Neural progenitor cell (in vitro differentiated cells): ENCODE results near the gene TMEM51.

ENCODE experiments used
- EZH2 ChIP-seq: fragments of 200-600 bp; sonication (generic); IDR thresholded peaks from 2 replicates; pipeline ENCODE4 v1.6.1; 2017; ENCODE audit warnings: antibody characterized with exemption, mild to moderate bottlenecking, moderate library complexity
- EZH2phosphoT487 ChIP-seq: fragments of 200-600 bp; sonication (generic); IDR thresholded peaks from 2 replicates; pipeline ENCODE4 v1.6.1; 2017; ENCODE audit warnings: antibody characterized with exemption
- TF ChIP-seq, protein P1 (sequence below): fragments of 200-600 bp; sonication (generic); IDR thresholded peaks from 2 replicates; pipeline ENCODE4 v1.5.1; 2017; ENCODE audit warnings: antibody characterized with exemption, mild to moderate bottlenecking

DNA sequence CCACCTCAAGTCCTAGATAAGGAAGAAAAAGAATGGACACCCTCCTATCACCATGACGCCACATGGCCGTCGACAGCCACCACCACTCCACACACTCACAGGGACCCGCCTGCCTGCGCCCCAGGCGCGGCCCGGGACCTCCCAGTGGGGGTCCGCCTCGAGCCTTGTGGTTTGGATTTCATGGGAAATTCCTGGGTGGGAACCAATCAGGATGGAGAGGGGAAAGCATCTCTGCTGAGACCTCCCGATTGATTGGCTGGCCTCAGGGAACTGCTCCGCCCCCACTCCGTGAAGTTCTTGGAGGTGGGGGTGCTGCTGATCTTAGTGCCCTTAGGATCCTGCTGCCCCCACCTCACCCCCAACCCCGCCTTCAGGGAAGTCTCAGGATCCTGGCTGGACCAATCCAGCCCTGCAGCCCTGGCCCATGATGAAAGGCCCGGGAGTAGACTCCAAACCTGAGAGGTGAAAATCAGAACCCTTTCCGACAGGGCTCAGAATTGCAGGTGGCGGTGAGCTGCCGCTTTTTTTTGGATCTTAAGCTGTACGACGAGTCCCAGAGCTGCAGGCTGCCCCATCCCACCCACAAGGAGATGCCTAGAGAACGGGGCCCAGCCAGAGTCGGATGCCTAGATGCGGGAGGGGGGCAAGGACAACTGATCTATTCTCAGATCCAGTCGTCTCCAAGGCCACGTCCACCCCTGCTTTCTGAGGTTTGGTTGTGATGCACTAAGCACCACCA lies 29.0 kb upstream of the TMEM51 start:
- TF ChIP-seq, protein P1, sequence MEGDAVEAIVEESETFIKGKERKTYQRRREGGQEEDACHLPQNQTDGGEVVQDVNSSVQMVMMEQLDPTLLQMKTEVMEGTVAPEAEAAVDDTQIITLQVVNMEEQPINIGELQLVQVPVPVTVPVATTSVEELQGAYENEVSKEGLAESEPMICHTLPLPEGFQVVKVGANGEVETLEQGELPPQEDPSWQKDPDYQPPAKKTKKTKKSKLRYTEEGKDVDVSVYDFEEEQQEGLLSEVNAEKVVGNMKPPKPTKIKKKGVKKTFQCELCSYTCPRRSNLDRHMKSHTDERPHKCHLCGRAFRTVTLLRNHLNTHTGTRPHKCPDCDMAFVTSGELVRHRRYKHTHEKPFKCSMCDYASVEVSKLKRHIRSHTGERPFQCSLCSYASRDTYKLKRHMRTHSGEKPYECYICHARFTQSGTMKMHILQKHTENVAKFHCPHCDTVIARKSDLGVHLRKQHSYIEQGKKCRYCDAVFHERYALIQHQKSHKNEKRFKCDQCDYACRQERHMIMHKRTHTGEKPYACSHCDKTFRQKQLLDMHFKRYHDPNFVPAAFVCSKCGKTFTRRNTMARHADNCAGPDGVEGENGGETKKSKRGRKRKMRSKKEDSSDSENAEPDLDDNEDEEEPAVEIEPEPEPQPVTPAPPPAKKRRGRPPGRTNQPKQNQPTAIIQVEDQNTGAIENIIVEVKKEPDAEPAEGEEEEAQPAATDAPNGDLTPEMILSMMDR, result no peak
- TF ChIP-seq EZH2, result no peak
- TF ChIP-seq EZH2phosphoT487, result no peak
